Activated naive CD8-positive, alpha-beta T cell treated with anti-CD3 and anti-CD28 coated beads for 36 hours (primary cell): ENCODE results near the gene FAM221B. TPM values are rescaled to one million over a fixed set of nuclear protein-coding genes. Genes with fewer than 3 reads are reported as not detected.
A peak's percentile ranks its signal among the peaks of the same experiment; 100 is the strongest.

Experiments
- DNase-seq: peaks from one replicate; pipeline ENCODE4 v3.0.0; 2021
- H3K27ac Mint-ChIP-seq: one replicate; pipeline ENCODE4 v1.8.0; 2022; ENCODE audit warnings: mild to moderate bottlenecking, moderate library complexity, mixed read lengths
- H3K27me3 Mint-ChIP-seq: one replicate; pipeline ENCODE4 v1.8.0; 2022; ENCODE audit warnings: mild to moderate bottlenecking, mixed read lengths
- H3K36me3 Mint-ChIP-seq: one replicate; pipeline ENCODE4 v1.8.0; 2021; ENCODE audit warnings: mild to moderate bottlenecking, mixed read lengths
- H3K4me1 Mint-ChIP-seq: one replicate; pipeline ENCODE4 v1.8.0; 2021; ENCODE audit warnings: mixed read lengths
- H3K4me3 Mint-ChIP-seq: one replicate; pipeline ENCODE4 v1.8.0; 2022; ENCODE audit warnings: mild to moderate bottlenecking, moderate library complexity, mixed read lengths
- H3K9me3 Mint-ChIP-seq: one replicate; pipeline ENCODE4 v1.8.0; 2022; ENCODE audit warnings: mixed read lengths
- total RNA-seq, 2 experiments: library from RNA; stranded (reverse); gene quantifications; one replicate each; pipeline ENCODE4 v1.2.3, GENCODE V29; 2021

Gene FAM221B
- total RNA-seq, 2 experiments from 2014 or later = not detected

- no peaks in the 10 kb centered on the region for H3K36me3 Mint-ChIP-seq
- H3K27me3 Mint-ChIP-seq = no peaks in the 10 kb centered on the region
- no peaks in the 10 kb centered on the region for H3K9me3 Mint-ChIP-seq
- H3K27ac Mint-ChIP-seq = no peak overlapping the region
- H3K4me3 Mint-ChIP-seq = no peak overlapping the region
- no peaks in the 10 kb centered on the region for H3K4me1 Mint-ChIP-seq
- DNase-seq = no peak
These were observed 8.1 kb upstream of the FAM221B start for GRCh38 chr9:35836595-35836994.

GRCh38 chr9:35835766-35836165 lies 7.2 kb upstream of the FAM221B start:
- no peaks in the 10 kb centered on the region for H3K27me3 Mint-ChIP-seq
- no peaks in the 10 kb centered on the region for H3K36me3 Mint-ChIP-seq
- H3K4me3 Mint-ChIP-seq = no peak overlapping the region
- no peak for DNase-seq
- no peak overlapping the region for H3K27ac Mint-ChIP-seq
- H3K4me1 Mint-ChIP-seq = peaks cover 2% of the 10 kb centered on the region
- H3K9me3 Mint-ChIP-seq = no peaks in the 10 kb centered on the region

- Mint-ChIP-seq H3K27ac (no peak overlapping the region), H3K4me1 (peaks cover 2% of the 10 kb centered on the region)
- no peak for DNase-seq
These were observed 6.7 kb upstream of the FAM221B start for GRCh38 chr9:35835216-35835632.

GRCh38 chr9:35834260-35835215 lies 6.0 kb upstream of the FAM221B start:
- Mint-ChIP-seq H3K27me3 (no peaks in the 10 kb centered on the region), H3K4me3 (no peak overlapping the region)

More at GRCh38 chr9:35835216-35835632, 6.7 kb upstream of the FAM221B start:
- no peaks in the 10 kb centered on the region for H3K36me3 Mint-ChIP-seq
- no peak overlapping the region for H3K4me3 Mint-ChIP-seq
- H3K27me3 Mint-ChIP-seq = no peaks in the 10 kb centered on the region
- no peaks in the 10 kb centered on the region for H3K9me3 Mint-ChIP-seq

GRCh38 chr9:35832814-35833213 lies 4.3 kb upstream of the FAM221B start:
- H3K27me3 Mint-ChIP-seq = no peaks in the 10 kb centered on the region
- no peak overlapping the region for H3K4me3 Mint-ChIP-seq
- H3K27ac Mint-ChIP-seq = no peak overlapping the region
- H3K36me3 Mint-ChIP-seq = no peaks in the 10 kb centered on the region
- peaks cover 15% of the 10 kb centered on the region for H3K4me1 Mint-ChIP-seq
- no peaks in the 10 kb centered on the region for H3K9me3 Mint-ChIP-seq
- no peak for DNase-seq

More at GRCh38 chr9:35834260-35835215, 6.0 kb upstream of the FAM221B start:
- no peak for DNase-seq
- H3K4me1 Mint-ChIP-seq = peaks cover 6% of the 10 kb centered on the region
- no peaks in the 10 kb centered on the region for H3K9me3 Mint-ChIP-seq
- H3K36me3 Mint-ChIP-seq = no peaks in the 10 kb centered on the region
- no peak overlapping the region for H3K27ac Mint-ChIP-seq

GRCh38 chr9:35831040-35831439 lies 2.5 kb upstream of the FAM221B start:
- Mint-ChIP-seq H3K9me3 (no peaks in the 10 kb centered on the region), H3K4me1 (peaks cover 18% of the 10 kb centered on the region), H3K27me3 (no peaks in the 10 kb centered on the region), H3K4me3 (no peak overlapping the region), H3K27ac (no peak overlapping the region), H3K36me3 (no peaks in the 10 kb centered on the region)
- no peak for DNase-seq

GRCh38 chr9:35829764-35830096 lies 1.2 kb upstream of the FAM221B start:
- DNase-seq = no peak
- peak overlapping the region; percentile 49 for H3K27ac Mint-ChIP-seq
- peak overlapping the region; percentile 81 for H3K4me3 Mint-ChIP-seq
- no peaks in the 10 kb centered on the region for H3K36me3 Mint-ChIP-seq
- H3K9me3 Mint-ChIP-seq = no peaks in the 10 kb centered on the region
- H3K4me1 Mint-ChIP-seq = peaks cover 20% of the 10 kb centered on the region
- H3K27me3 Mint-ChIP-seq = no peaks in the 10 kb centered on the region

GRCh38 chr9:35829084-35829763 lies 692 bp upstream of the FAM221B start, which contains the start of gene TMEM8B:
Gene TMEM8B (plus strand): TSS chr9:35829228. CDS start chr9:35829448, 220 bp downstream.
- H3K4me3 Mint-ChIP-seq = peak within 1 kb of the TSS; percentile 95
- no peaks in the 10 kb centered on the region for H3K9me3 Mint-ChIP-seq
- no peaks in the 10 kb centered on the region for H3K36me3 Mint-ChIP-seq
- H3K4me1 Mint-ChIP-seq = peaks cover 20% of the 10 kb centered on the region
- DNase-seq = peak; percentile 91
- H3K27ac Mint-ChIP-seq = peak within 1 kb of the TSS; percentile 74
- no peaks in the 10 kb centered on the region for H3K27me3 Mint-ChIP-seq

- Mint-ChIP-seq H3K9me3 (no peaks in the 10 kb centered on the region), H3K27me3 (no peaks in the 10 kb centered on the region), H3K4me3 (no peak overlapping the region), H3K4me1 (peaks cover 20% of the 10 kb centered on the region), H3K27ac (no peak overlapping the region), H3K36me3 (no peaks in the 10 kb centered on the region)
- DNase-seq = no peak
These were observed 1.0 kb downstream of the FAM221B start for GRCh38 chr9:35827486-35827885.

- no peak for DNase-seq
- Mint-ChIP-seq H3K27me3 (no peaks in the 10 kb centered on the region), H3K36me3 (no peaks in the 10 kb centered on the region), H3K4me1 (peaks cover 20% of the 10 kb centered on the region), H3K27ac (no peak overlapping the region), H3K9me3 (no peaks in the 10 kb centered on the region), H3K4me3 (no peak overlapping the region)
These were observed 2.3 kb downstream of the FAM221B start for GRCh38 chr9:35826071-35826701.

- Mint-ChIP-seq H3K9me3 (no peaks in the 10 kb centered on the region), H3K4me1 (peaks cover 5% of the 10 kb centered on the region), H3K36me3 (no peaks in the 10 kb centered on the region), H3K27ac (no peak overlapping the region), H3K4me3 (no peak overlapping the region), H3K27me3 (no peaks in the 10 kb centered on the region)
- DNase-seq = no peak
These were observed 5.6 kb downstream of the FAM221B start for GRCh38 chr9:35822926-35823325.

GRCh38 chr9:35820076-35820475 lies 8.5 kb downstream of the FAM221B start:
- Mint-ChIP-seq H3K27ac (no peak overlapping the region), H3K4me3 (no peak overlapping the region), H3K27me3 (no peaks in the 10 kb centered on the region), H3K36me3 (no peaks in the 10 kb centered on the region), H3K9me3 (peaks cover 3% of the 10 kb centered on the region), H3K4me1 (peaks cover 4% of the 10 kb centered on the region)
- no peak for DNase-seq

- no peak for DNase-seq
- Mint-ChIP-seq H3K4me3 (no peak overlapping the region), H3K4me1 (peaks cover 12% of the 10 kb centered on the region), H3K27me3 (no peaks in the 10 kb centered on the region), H3K9me3 (peaks cover 3% of the 10 kb centered on the region), H3K27ac (no peak overlapping the region), H3K36me3 (peaks cover 4% of the 10 kb centered on the region)
These were observed 10.2 kb downstream of the FAM221B start for GRCh38 chr9:35818341-35818740.

- Mint-ChIP-seq H3K9me3 (peaks cover 3% of the 10 kb centered on the region), H3K4me3 (no peak overlapping the region), H3K27me3 (no peaks in the 10 kb centered on the region), H3K27ac (no peak overlapping the region), H3K36me3 (peaks cover 10% of the 10 kb centered on the region), H3K4me1 (peaks cover 28% of the 10 kb centered on the region)
- DNase-seq = no peak
These were observed 11.8 kb downstream of the FAM221B start for GRCh38 chr9:35816708-35817107.
